Activated CD8-positive, alpha-beta T cell treated with anti-CD3 and anti-CD28 coated beads, Interleukin-2, amount 10 ng/mL, durations not matched to agents 7 days and 5 days (primary cell): ENCODE results near the gene EIF4EBP2. TPM values are rescaled to one million over a fixed set of nuclear protein-coding genes. Genes with fewer than 3 reads are reported as not detected.
A peak's percentile ranks its signal among the peaks of the same experiment; 100 is the strongest.

ENCODE experiments used
- ATAC-seq: fragments of 150-1000 bp; cut with Tn5 transposase; one replicate; pipeline ENCODE4 v1.10.0; 2021; ENCODE audit warnings: moderate library complexity
- CTCF ChIA-PET: fragments of 350-600 bp; sonication (Branson Sonifier 250); formaldehyde crosslinking; loops from one replicate; lab custom pipeline; 2021; ENCODE audit warnings: antibody characterized with exemption; lab: Charles Lee
- POLR2A ChIA-PET: fragments of 350-600 bp; sonication (Branson Sonifier 250); formaldehyde crosslinking; loops from one replicate; lab custom pipeline; 2021; ENCODE audit warnings: antibody characterized with exemption; lab: Charles Lee
- DNase-seq: peaks from one replicate; pipeline ENCODE4 v3.0.0-alpha.2; 2020
- H3K27ac Mint-ChIP-seq: one replicate; pipeline ENCODE4 v1.8.0; 2021; ENCODE audit warnings: mild to moderate bottlenecking, mixed read lengths
- H3K27me3 Mint-ChIP-seq: one replicate; pipeline ENCODE4 v1.8.0; 2021; ENCODE audit warnings: low read depth, mixed read lengths
- H3K36me3 Mint-ChIP-seq: one replicate; pipeline ENCODE4 v1.8.0; 2021; ENCODE audit warnings: low read depth, mixed read lengths
- H3K4me1 Mint-ChIP-seq: one replicate; pipeline ENCODE4 v1.8.0; 2021; ENCODE audit warnings: low read depth, mixed read lengths
- H3K4me3 Mint-ChIP-seq: one replicate; pipeline ENCODE4 v1.8.0; 2021; ENCODE audit warnings: mild to moderate bottlenecking, mixed read lengths
- H3K9me3 Mint-ChIP-seq: one replicate; pipeline ENCODE4 v1.8.0; 2022; ENCODE audit warnings: mixed read lengths; ENCODE audit not compliant: insufficient read depth
- total RNA-seq, 2 experiments: library from RNA; stranded (reverse); gene quantifications; one replicate each; pipeline ENCODE4 v1.2.3, GENCODE V29; 2021

EIF4EBP2 gene
- total RNA-seq, 2 experiments from 2014 or later: 58.7 to 60.8 TPM

GRCh38 chr10:70432561-70433263 is 28.8 kb downstream of the EIF4EBP2 start:
- H3K36me3 Mint-ChIP-seq: peaks cover 11% of the 10 kb centered on the region
- ChIA-PET CTCF (interaction anchor here (1.2 to 2.5 kb wide), 6 partner anchors 14 to 69 kb away, joined by 3 to 11 read pairs (median 4); no protein-coding TSS in a partner anchor), POLR2A (interaction anchor here (0.6 to 0.9 kb wide), 3 partner anchors 11 to 1470 kb away, joined by 3 read pairs; no protein-coding TSS in a partner anchor)
- peaks cover 8% of the 10 kb centered on the region for H3K27me3 Mint-ChIP-seq
- H3K4me3 Mint-ChIP-seq: peak overlapping the region; percentile 44
- H3K27ac Mint-ChIP-seq: peak overlapping the region; percentile 63
- H3K9me3 Mint-ChIP-seq: no peaks in the 10 kb centered on the region
- DNase-seq: no peak
- H3K4me1 Mint-ChIP-seq: peaks cover 22% of the 10 kb centered on the region
- ATAC-seq: no peak

GRCh38 chr10:70433581-70434280 is 29.8 kb downstream of the EIF4EBP2 start:
- ChIA-PET CTCF (interaction anchor here (1.2 to 1.9 kb wide), 3 partner anchors 13 to 69 kb away, joined by 3 to 7 read pairs (median 3); no protein-coding TSS in a partner anchor), POLR2A (no interaction called here)
- H3K4me1 Mint-ChIP-seq: peaks cover 22% of the 10 kb centered on the region
- peaks cover 13% of the 10 kb centered on the region for H3K27me3 Mint-ChIP-seq
- no peaks in the 10 kb centered on the region for H3K9me3 Mint-ChIP-seq
- peaks cover 6% of the 10 kb centered on the region for H3K36me3 Mint-ChIP-seq
- H3K4me3 Mint-ChIP-seq: no peak overlapping the region
- H3K27ac Mint-ChIP-seq: no peak overlapping the region
- no peak for DNase-seq
- ATAC-seq: no peak

- ChIA-PET POLR2A (interaction anchor here (1.8 kb wide), 1 partner anchor 31 kb away, joined by 4 read pairs; the partner anchor contains the start of gene EIF4EBP2), CTCF (interaction anchor here (1.1 kb wide), 1 partner anchor 8 kb away, joined by 3 read pairs; no protein-coding TSS in a partner anchor)
- H3K36me3 Mint-ChIP-seq: no peaks in the 10 kb centered on the region
- no peak overlapping the region for H3K27ac Mint-ChIP-seq
- H3K4me1 Mint-ChIP-seq: peaks cover 25% of the 10 kb centered on the region
- ATAC-seq (no peak), DNase-seq (no peak)
- H3K9me3 Mint-ChIP-seq: no peaks in the 10 kb centered on the region
- H3K27me3 Mint-ChIP-seq: peaks cover 28% of the 10 kb centered on the region
- H3K4me3 Mint-ChIP-seq: no peak overlapping the region
Observed at GRCh38 chr10:70435241-70436085, 31.5 kb downstream of the EIF4EBP2 start.

GRCh38 chr10:70437721-70438120 is 33.8 kb downstream of the EIF4EBP2 start:
- CTCF ChIA-PET: interaction anchor here (0.7 to 1.3 kb wide), 2 partner anchors 12 to 38 kb away, joined by 3 to 4 read pairs; no protein-coding TSS in a partner anchor

GRCh38 chr10:70440296-70441160 is 36.6 kb downstream of the EIF4EBP2 start:
- DNase-seq (peak; percentile 26), ATAC-seq (peak; percentile 65)
- ChIA-PET POLR2A (no interaction called here), CTCF (interaction anchor here (1.5 kb wide), 1 partner anchor 34 kb away, joined by 4 read pairs; no protein-coding TSS in a partner anchor)
- no peak overlapping the region for H3K27ac Mint-ChIP-seq
- H3K36me3 Mint-ChIP-seq: no peaks in the 10 kb centered on the region
- H3K9me3 Mint-ChIP-seq: no peaks in the 10 kb centered on the region
- H3K4me1 Mint-ChIP-seq: peaks cover 9% of the 10 kb centered on the region
- peak overlapping the region; percentile 40 for H3K4me3 Mint-ChIP-seq
- peaks cover 60% of the 10 kb centered on the region for H3K27me3 Mint-ChIP-seq

More at GRCh38 chr10:70437721-70438120, 33.8 kb downstream of the EIF4EBP2 start:
- H3K9me3 Mint-ChIP-seq: no peaks in the 10 kb centered on the region
- no peak for DNase-seq
- ATAC-seq: no peak
- H3K27me3 Mint-ChIP-seq: peaks cover 48% of the 10 kb centered on the region
- H3K27ac Mint-ChIP-seq: no peak overlapping the region
- no peaks in the 10 kb centered on the region for H3K36me3 Mint-ChIP-seq
- POLR2A ChIA-PET: no interaction called here
- peaks cover 22% of the 10 kb centered on the region for H3K4me1 Mint-ChIP-seq
- no peak overlapping the region for H3K4me3 Mint-ChIP-seq

- H3K4me3 Mint-ChIP-seq: peak within 1 kb of the TSS; percentile 40
- no peaks in the 10 kb centered on the region for H3K36me3 Mint-ChIP-seq
- CTCF ChIA-PET: interaction anchor here (1.5 kb wide), 1 partner anchor 35 kb away, joined by 4 read pairs; no protein-coding TSS in a partner anchor
- peaks cover 60% of the 10 kb centered on the region for H3K27me3 Mint-ChIP-seq
- no peak for DNase-seq
- POLR2A ChIA-PET: interaction anchor here (1.2 kb wide), 1 partner anchor 10 kb away, joined by 3 read pairs; no protein-coding TSS in a partner anchor
- peak; percentile 50 for ATAC-seq
- no peak within 1 kb of the TSS for H3K27ac Mint-ChIP-seq
- no peaks in the 10 kb centered on the region for H3K9me3 Mint-ChIP-seq
- H3K4me1 Mint-ChIP-seq: peaks cover 9% of the 10 kb centered on the region
Observed at GRCh38 chr10:70441161-70441894, 37.4 kb downstream of the EIF4EBP2 start, which contains the start of gene NODAL. Gene NODAL, minus strand, starts transcription at chr10:70441681. Its CDS starts 14 bp downstream, at chr10:70441667.

GRCh38 chr10:70441895-70442309 is 38.0 kb downstream of the EIF4EBP2 start:
- peaks cover 9% of the 10 kb centered on the region for H3K4me1 Mint-ChIP-seq
- H3K27me3 Mint-ChIP-seq: peaks cover 60% of the 10 kb centered on the region
- H3K36me3 Mint-ChIP-seq: no peaks in the 10 kb centered on the region
- DNase-seq: no peak
- H3K4me3 Mint-ChIP-seq: no peak overlapping the region
- no peak overlapping the region for H3K27ac Mint-ChIP-seq
- H3K9me3 Mint-ChIP-seq: no peaks in the 10 kb centered on the region
- ATAC-seq: no peak
- ChIA-PET CTCF (interaction anchor here (1.5 to 1.7 kb wide), 2 partner anchors 19 to 36 kb away, joined by 4 to 6 read pairs; no protein-coding TSS in a partner anchor), POLR2A (interaction anchor here (1.2 kb wide), 1 partner anchor 10 kb away, joined by 3 read pairs; no protein-coding TSS in a partner anchor)

GRCh38 chr10:70442332-70442988 is 38.5 kb downstream of the EIF4EBP2 start:
- ChIA-PET CTCF (interaction anchor here (1.2 to 1.7 kb wide), 4 partner anchors 19 to 221 kb away, joined by 3 to 6 read pairs (median 4); no protein-coding TSS in a partner anchor), POLR2A (interaction anchor here (1.2 kb wide), 1 partner anchor 11 kb away, joined by 3 read pairs; no protein-coding TSS in a partner anchor)
- ATAC-seq (no peak), DNase-seq (no peak)
- Mint-ChIP-seq H3K27me3 (peaks cover 57% of the 10 kb centered on the region), H3K36me3 (no peaks in the 10 kb centered on the region), H3K4me3 (no peak overlapping the region), H3K27ac (no peak overlapping the region), H3K4me1 (peaks cover 9% of the 10 kb centered on the region), H3K9me3 (no peaks in the 10 kb centered on the region)

- Mint-ChIP-seq H3K27ac (no peak overlapping the region), H3K4me3 (no peak overlapping the region), H3K36me3 (no peaks in the 10 kb centered on the region), H3K4me1 (peaks cover 9% of the 10 kb centered on the region), H3K9me3 (no peaks in the 10 kb centered on the region), H3K27me3 (peaks cover 40% of the 10 kb centered on the region)
- DNase-seq (no peak), ATAC-seq (no peak)
- POLR2A ChIA-PET: no interaction called here
- CTCF ChIA-PET: no interaction called here
Observed at GRCh38 chr10:70444744-70445143, 40.8 kb downstream of the EIF4EBP2 start.
